Measurements from ENCODE around the gene FOXP2. TPM values are rescaled to one million over a fixed set of nuclear protein-coding genes. Genes with fewer than 3 reads are reported as not detected.

The FOXP2 gene
- total and polyA plus RNA-seq, 2 donors (not counting 3 experiments of a cell fraction or from before 2014, with no cell fraction given) = 0.37 to 2.7 TPM

DNA sequence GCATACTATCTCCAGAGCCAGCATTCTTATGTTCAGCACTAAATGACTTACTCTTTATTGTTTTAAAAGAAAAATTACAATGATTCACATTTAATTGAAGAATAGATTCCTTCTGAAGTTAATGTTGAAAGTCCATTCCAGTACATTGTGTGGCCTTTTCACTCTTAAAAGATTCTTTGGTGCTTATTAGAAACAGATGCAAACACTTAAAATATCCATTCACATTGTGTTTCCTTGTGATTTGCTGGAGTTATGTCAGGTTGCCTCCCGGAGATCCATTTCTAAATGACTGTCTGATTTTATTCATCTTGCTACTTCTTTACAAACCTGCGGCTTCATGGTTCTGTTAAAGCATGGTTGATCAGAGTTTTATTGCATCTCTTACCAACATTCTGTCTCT lies 152.8 kb downstream of the FOXP2 start:
- Histone ChIP-seq H3K4me1 (ENCODE audit: control insufficient read depth, extremely low read depth, insufficient read depth, low read length) (no peaks in the 10 kb centered on the region), H3K4me2 (ENCODE audit: insufficient read depth, low read length) (no peak overlapping the region), H3K27ac (ENCODE audit: insufficient read depth, low read depth, low read length) (no peak overlapping the region), H3K27me3 (ENCODE audit: control insufficient read depth in 2 of 2, insufficient read depth in 2 of 2, low read length in 2 of 2) (no peaks in the 10 kb centered on the region), H3K79me2 (ENCODE audit: control insufficient read depth, insufficient read depth, low read length) (no peaks in the 10 kb centered on the region), H3K9me3 (replicated peaks; ENCODE audit: control insufficient read depth, insufficient read depth, low read length) (no peaks in the 10 kb centered on the region), H4K20me1 (replicated peaks; ENCODE audit: control insufficient read depth, extremely low read depth, insufficient read depth, low read length) (no peaks in the 10 kb centered on the region), H3K9ac (replicated peaks; ENCODE audit: extremely low read depth, insufficient read depth, low read length) (no peak overlapping the region), H3K9me1 (replicated peaks; ENCODE audit: control insufficient read depth, extremely low read depth, insufficient read depth, low read length) (no peaks in the 10 kb centered on the region), H3K4me3 (replicated peaks in 1 of 3; ENCODE audit: insufficient read depth in 1 of 3, low read depth in 1 of 3, low read length in 3 of 3) (no peak overlapping the region), H2AFZ (ENCODE audit: low read depth, low read length) (no peak overlapping the region), H3K36me3 (ENCODE audit: control insufficient read depth in 2 of 2, extremely low read depth in 1 of 2, insufficient read depth in 2 of 2, low read length in 2 of 2) (no peaks in the 10 kb centered on the region)
- no peak for FAIRE-seq
- TF ChIP-seq POLR2AphosphoS5 (IDR thresholded peaks at IDR 0.05; ENCODE audit: insufficient read depth, low read depth, low read length) (no peak), GATA2 (IDR thresholded peaks at IDR 0.05; ENCODE audit: insufficient read depth, insufficient read length, low read depth, low read length) (no peak), FOS (IDR thresholded peaks at IDR 0.05; ENCODE audit: borderline replicate concordance, insufficient read depth, low read length) (no peak), CTCF (IDR thresholded peaks at IDR 0.05; ENCODE audit: extremely low read depth in 1 of 2, insufficient read depth in 1 of 2, low read depth in 1 of 2, low read length in 2 of 2) (no peak), EZH2 (IDR thresholded peaks at IDR 0.05; ENCODE audit: borderline replicate concordance, low read depth, low read length, severe bottlenecking) (no peak), POLR2A (IDR thresholded peaks at IDR 0.05; ENCODE audit: low read depth, low read length) (no peak), MYC (IDR thresholded peaks at IDR 0.05; ENCODE audit: low read depth, low read length) (no peak), JUN (IDR thresholded peaks at IDR 0.05; ENCODE audit: borderline replicate concordance, insufficient read depth, insufficient read length, low read depth) (no peak)
- TF ChIP-seq, protein P1, sequence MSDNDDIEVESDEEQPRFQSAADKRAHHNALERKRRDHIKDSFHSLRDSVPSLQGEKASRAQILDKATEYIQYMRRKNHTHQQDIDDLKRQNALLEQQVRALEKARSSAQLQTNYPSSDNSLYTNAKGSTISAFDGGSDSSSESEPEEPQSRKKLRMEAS (IDR thresholded peaks at IDR 0.05; ENCODE audit: insufficient read depth, insufficient read length) = no peak
- no peak for DNase-seq (ENCODE audit: low read depth, low spot score)
- CTCF ChIA-PET = no interaction called here
- BruUV-seq (replicated peaks) = no TSS peak
- intact Hi-C loops (cut with micrococcal nuclease) (no loop called here), dilution Hi-C loops (cut with MboI; ENCODE audit: extremely low pct_ligation_motif_present, low sequenced_read_pairs) (no loop called here)
- POLR2A ChIA-PET = no interaction called here

All from endothelial cell of umbilical vein (primary cell).